GM12878 (cell line): ENCODE data around the gene SLC25A44. TPM values are rescaled to one million over a fixed set of nuclear protein-coding genes. Genes with fewer than 3 reads are reported as not detected.

Source experiments
- ASH2L ChIP-seq: fragments of 300-600, 200-600 bp; sonication (generic); IDR thresholded peaks from 2 replicates; pipeline ENCODE4 v1.6.1; 2017; ENCODE audit warnings: low read depth, mild to moderate bottlenecking, borderline replicate concordance
- BCL3 ChIP-seq: IDR thresholded peaks from 2 replicates; pipeline ENCODE4 v1.6.1; 2011; ENCODE audit warnings: borderline replicate concordance, low read depth, mild to moderate bottlenecking, moderate library complexity, low read length; ENCODE audit not compliant: insufficient read depth, poor library complexity, severe bottlenecking
- BMI1 ChIP-seq: fragments of 450-650 bp; IDR thresholded peaks from 2 replicates; pipeline ENCODE4 v1.6.1; 2016; ENCODE audit warnings: mild to moderate bottlenecking, moderate library complexity, borderline replicate concordance
- CUX1 ChIP-seq: IDR thresholded peaks from 2 replicates; pipeline ENCODE4 v1.6.1; 2012; ENCODE audit warnings: improper control_type of control experiment, low read depth, low read length; ENCODE audit not compliant: insufficient replicate concordance
- EZH2 ChIP-seq: IDR thresholded peaks from 2 replicates; pipeline ENCODE4 v1.6.1; 2012; ENCODE audit warnings: low read depth, mild to moderate bottlenecking, control low read depth, inconsistent platforms, low read length, borderline replicate concordance; ENCODE audit not compliant: control insufficient read depth
- GATAD2B ChIP-seq: fragments of 450-650 bp; conservative IDR thresholded peaks from 2 replicates; pipeline ENCODE4 v1.6.1; 2017; ENCODE audit warnings: low read depth, mild to moderate bottlenecking, moderate library complexity
- IKZF1 ChIP-seq: fragments of 450-650 bp; conservative IDR thresholded peaks from 2 replicates; pipeline ENCODE4 v1.6.1; 2017; ENCODE audit warnings: antibody characterized with exemption, mild to moderate bottlenecking
- RB1 ChIP-seq: fragments of 450-650 bp; formaldehyde crosslinking; IDR thresholded peaks from 2 replicates; pipeline ENCODE4 v1.6.1; 2017; ENCODE audit warnings: mild to moderate bottlenecking, borderline replicate concordance
- RBBP5 ChIP-seq: fragments of 200-600 bp; sonication (generic); conservative IDR thresholded peaks from 2 replicates; pipeline ENCODE4 v1.6.1; 2016
- SIX5 ChIP-seq: IDR thresholded peaks from 2 replicates; pipeline ENCODE4 v1.6.1; 2011; ENCODE audit warnings: mild to moderate bottlenecking, low read depth, low read length, moderate library complexity; ENCODE audit not compliant: severe bottlenecking
- SMAD5 ChIP-seq: IDR thresholded peaks from 2 replicates; pipeline ENCODE4 v1.6.1; 2016; ENCODE audit warnings: antibody characterized with exemption, low read depth
- SRF ChIP-seq, 2 experiments: IDR thresholded peaks; 2 replicates each; pipeline ENCODE4 v1.6.1; 2011; ENCODE audit warnings: low read depth in 2 of 2, low read length in 2 of 2, mild to moderate bottlenecking in 1 of 2, moderate library complexity in 1 of 2
- TARDBP ChIP-seq: IDR thresholded peaks from 2 replicates; pipeline ENCODE4 v1.6.1; 2016; ENCODE audit warnings: borderline replicate concordance
- TBL1XR1 ChIP-seq: IDR thresholded peaks from 2 replicates; pipeline ENCODE4 v1.6.1; 2012; ENCODE audit warnings: low read depth, low read length, improper control_type of control experiment
- TCF12 ChIP-seq: IDR thresholded peaks from 2 replicates; pipeline ENCODE4 v1.6.1; 2011; ENCODE audit warnings: low read depth, mild to moderate bottlenecking, low read length
- ZNF622 ChIP-seq: fragments of 450-650 bp; IDR thresholded peaks from 2 replicates; pipeline ENCODE4 v1.6.1; 2017; ENCODE audit warnings: mild to moderate bottlenecking, inconsistent platforms
- ZNF687 ChIP-seq: fragments of 450-650 bp; IDR thresholded peaks from 2 replicates; pipeline ENCODE4 v1.6.1; 2017; ENCODE audit warnings: mild to moderate bottlenecking, moderate library complexity
- polyA plus RNA-seq, 11 experiments: library from polyadenylated mRNA; depleted of rRNA in 4 of 11; unstranded in 6 of 11; stranded (reverse) in 5 of 11; fragments of >200 nt; fragmentation: Nextera tagmentation in 4 of 11; fragmentation: Illumina TruSeq in 1 of 11; extraction: Ambion mirVana in 4 of 11; extraction: Trizol in 1 of 11; gene quantifications; 1 replicate in 1 of 11; 2 replicates in 10 of 11; pipeline versions ENCODE4 v1.2.1 to v1.2.3, GENCODE V29; 2011 to 2016; ENCODE audit warnings: inconsistent platforms in 2 of 11, missing spikeins in 2 of 11, low read depth in 1 of 11
- total RNA-seq, 4 experiments: library from RNA; depleted of rRNA in 3 of 4; stranded (reverse); fragments of >200 nt in 3 of 4; fragmentation: Illumina TruSeq in 1 of 4; extraction: Trizol in 1 of 4; gene quantifications; 2 replicates each; pipeline versions ENCODE4 v1.2.1 to v1.2.3, GENCODE V29; 2013 to 2021
- TF ChIP-seq, protein P1 (sequence below): IDR thresholded peaks from 2 replicates; pipeline ENCODE4 v1.6.1; 2011; ENCODE audit warnings: mild to moderate bottlenecking, low read depth, low read length, moderate library complexity; ENCODE audit not compliant: insufficient replicate concordance

Gene SLC25A44
- total and polyA plus RNA-seq, 10 of the 15 experiments (the other 5 are each of a cell fraction or from before 2014, with no cell fraction given), result 7.1 to 43.3 (median 30.4) TPM

GRCh38 chr1:156146020-156146768 is 47.7 kb upstream of the SLC25A44 start (continued):
- TF ChIP-seq, protein P1, sequence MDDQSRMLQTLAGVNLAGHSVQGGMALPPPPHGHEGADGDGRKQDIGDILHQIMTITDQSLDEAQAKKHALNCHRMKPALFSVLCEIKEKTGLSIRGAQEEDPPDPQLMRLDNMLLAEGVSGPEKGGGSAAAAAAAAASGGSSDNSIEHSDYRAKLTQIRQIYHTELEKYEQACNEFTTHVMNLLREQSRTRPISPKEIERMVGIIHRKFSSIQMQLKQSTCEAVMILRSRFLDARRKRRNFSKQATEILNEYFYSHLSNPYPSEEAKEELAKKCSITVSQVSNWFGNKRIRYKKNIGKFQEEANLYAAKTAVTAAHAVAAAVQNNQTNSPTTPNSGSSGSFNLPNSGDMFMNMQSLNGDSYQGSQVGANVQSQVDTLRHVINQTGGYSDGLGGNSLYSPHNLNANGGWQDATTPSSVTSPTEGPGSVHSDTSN, result no peak
- no peak for TF ChIP-seq SIX5
- TF ChIP-seq TBL1XR1, result 0 out of 2 replicates have a peak, but pooled peaks have one; percentile 21
- TF ChIP-seq RBBP5, result no peak
- TF ChIP-seq EZH2, result no peak
- peak; percentile 55 for TF ChIP-seq IKZF1
- no peak for TF ChIP-seq TCF12
- TF ChIP-seq BMI1, result no peak
- no peak; the same call in 1 of the 2 replicates for TF ChIP-seq GATAD2B
- no peak for TF ChIP-seq SMAD5
- TF ChIP-seq CUX1, result no peak
- no peak for TF ChIP-seq SRF (IDR thresholded peaks at IDR 0.05; ENCODE audit: low read depth in 2 of 2, low read length in 2 of 2)
- TF ChIP-seq TARDBP, result no peak
- TF ChIP-seq ZNF622, result no peak
- 0 out of 2 replicates have a peak, but pooled peaks have one; percentile 39 for TF ChIP-seq RB1
- TF ChIP-seq ZNF687, result no peak
- no peak for TF ChIP-seq BCL3
- no peak for TF ChIP-seq ASH2L
